Stomach smooth muscle (tissue), 2 donors: ENCODE measurements around the gene PLEKHA4.
"Not testable (repeated sequence)": the region's sequence is repeated elsewhere in the genome, so short reads cannot be mapped to it uniquely, and the experiment has no call there.

Experiments used
- H3K27ac ChIP-seq: one replicate; pipeline ENCODE4 v1.7.0; 2013; ENCODE audit warnings: mild to moderate bottlenecking, low read length, inconsistent platforms
- H3K27me3 ChIP-seq, 2 donors: one replicate each; pipeline ENCODE4 v1.7.0; 2013; ENCODE audit warnings: low read length in 2 of 2; ENCODE audit not compliant: insufficient read depth in 2 of 2, control insufficient read depth in 1 of 2
- H3K36me3 ChIP-seq, 2 donors: one replicate each; pipeline ENCODE4 v1.7.0; 2013; ENCODE audit warnings: low read length in 2 of 2; ENCODE audit not compliant: control insufficient read depth in 2 of 2, insufficient read depth in 2 of 2
- H3K4me1 ChIP-seq: one replicate; pipeline ENCODE4 v1.7.0; 2013; ENCODE audit warnings: low read length; ENCODE audit not compliant: control insufficient read depth, insufficient read depth
- H3K4me3 ChIP-seq, 2 donors: one replicate each; pipeline ENCODE4 v1.7.0; 2013; ENCODE audit warnings: low read length in 2 of 2
- H3K9ac ChIP-seq, 2 donors: one replicate each; pipeline ENCODE4 v1.7.0; 2013; ENCODE audit warnings: low read length in 2 of 2, mild to moderate bottlenecking in 1 of 2
- H3K9me3 ChIP-seq, 2 donors: one replicate each; pipeline ENCODE4 v1.7.0; 2013; ENCODE audit warnings: low read length in 2 of 2; ENCODE audit not compliant: control insufficient read depth in 2 of 2
- donor health status: healthy.
- donor health status: Pancreatic carcinoma.

Gene PLEKHA4

DNA sequence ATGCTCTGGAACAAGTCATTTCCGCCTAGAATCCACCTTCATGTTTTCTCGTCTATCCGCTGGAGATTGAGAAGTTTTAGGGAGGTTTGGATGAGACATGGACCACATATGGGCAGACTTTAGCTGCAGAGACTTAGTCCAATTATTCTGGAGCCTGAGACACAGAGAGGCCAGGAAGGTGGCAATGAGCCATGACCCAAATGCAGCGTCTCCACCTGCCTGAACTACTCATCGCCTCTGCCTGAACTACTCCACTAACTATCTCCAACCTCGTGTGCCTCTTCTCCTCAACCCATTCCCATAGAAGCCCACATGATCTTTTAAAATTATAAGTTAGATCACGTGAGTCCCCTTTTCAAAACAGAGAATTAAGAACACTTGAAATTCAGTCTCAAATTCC is 5.6 kb downstream of the PLEKHA4 start:
- Histone ChIP-seq H3K36me3 (peaks cover 0 to 2% of the 10 kb centered on the region in 2 donors), H3K27ac (no peak overlapping the region), H3K4me3 (no peak overlapping the region), H3K4me1 (peaks cover 15% of the 10 kb centered on the region), H3K9me3 (no peaks in the 10 kb centered on the region), H3K9ac (no peak overlapping the region), H3K27me3 (no peaks in the 10 kb centered on the region)

- H3K4me3 ChIP-seq = no peak overlapping the region
Measured at GRCh38 chr19:48861313-48861712, 7.1 kb downstream of the PLEKHA4 start.

DNA sequence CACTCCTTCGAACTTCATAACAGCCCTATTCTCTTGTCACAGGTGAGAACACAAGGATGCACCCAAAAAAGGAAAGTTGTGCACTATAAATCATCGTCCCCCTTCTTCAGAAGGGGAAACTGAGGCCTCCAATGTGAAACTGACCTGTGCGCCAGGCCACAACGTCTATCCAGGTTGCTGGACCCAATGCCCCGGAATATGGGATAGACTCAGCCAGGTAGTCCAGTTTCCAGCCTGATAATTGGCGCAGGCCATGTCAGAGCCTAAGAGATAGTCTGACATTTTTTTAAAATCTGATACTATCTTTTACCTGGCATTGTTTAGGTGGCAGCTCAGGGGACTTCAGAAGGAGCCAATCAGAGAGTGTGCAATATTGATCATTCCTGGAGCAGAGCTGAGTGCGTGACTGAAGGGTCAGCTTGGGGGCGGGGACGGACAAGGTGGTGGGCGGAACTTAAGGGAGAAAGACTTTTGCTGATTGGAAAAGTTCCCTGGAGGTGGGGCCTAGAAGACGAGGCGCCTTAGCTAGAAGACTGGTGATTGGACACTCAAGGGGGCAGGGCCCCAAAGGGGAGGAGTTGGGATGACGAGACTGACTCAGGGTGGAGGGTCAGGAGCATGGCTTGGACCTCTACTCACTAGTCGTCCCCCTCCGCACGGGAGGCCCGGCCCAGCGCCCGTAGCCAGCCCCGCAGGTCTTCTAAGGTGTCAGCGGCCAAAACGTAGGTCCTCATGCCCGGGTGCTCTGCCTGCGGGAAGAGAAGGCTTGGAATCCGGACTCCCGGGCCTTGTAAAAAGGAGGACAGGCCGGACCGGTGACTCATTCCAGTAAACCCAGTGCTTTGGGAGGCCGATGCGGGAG is 8.5 kb downstream of the PLEKHA4 start:
- Histone ChIP-seq H3K27me3 (no peaks in the 10 kb centered on the region), H3K4me1 (no peaks in the 10 kb centered on the region), H3K36me3 (peaks cover 0 to 2% of the 10 kb centered on the region in 2 donors), H3K9me3 (no peaks in the 10 kb centered on the region), H3K4me3 (no peak overlapping the region), H3K27ac (no peak overlapping the region), H3K9ac (no peak overlapping the region)

More at GRCh38 chr19:48861313-48861712, 7.1 kb downstream of the PLEKHA4 start:
- H3K36me3 ChIP-seq = peaks cover 0 to 2% of the 10 kb centered on the region in 2 donors
- peaks cover 2% of the 10 kb centered on the region for H3K4me1 ChIP-seq
- no peak overlapping the region for H3K9ac ChIP-seq
- no peak overlapping the region for H3K27ac ChIP-seq
- H3K27me3 ChIP-seq = no peaks in the 10 kb centered on the region
- no peaks in the 10 kb centered on the region for H3K9me3 ChIP-seq

DNA sequence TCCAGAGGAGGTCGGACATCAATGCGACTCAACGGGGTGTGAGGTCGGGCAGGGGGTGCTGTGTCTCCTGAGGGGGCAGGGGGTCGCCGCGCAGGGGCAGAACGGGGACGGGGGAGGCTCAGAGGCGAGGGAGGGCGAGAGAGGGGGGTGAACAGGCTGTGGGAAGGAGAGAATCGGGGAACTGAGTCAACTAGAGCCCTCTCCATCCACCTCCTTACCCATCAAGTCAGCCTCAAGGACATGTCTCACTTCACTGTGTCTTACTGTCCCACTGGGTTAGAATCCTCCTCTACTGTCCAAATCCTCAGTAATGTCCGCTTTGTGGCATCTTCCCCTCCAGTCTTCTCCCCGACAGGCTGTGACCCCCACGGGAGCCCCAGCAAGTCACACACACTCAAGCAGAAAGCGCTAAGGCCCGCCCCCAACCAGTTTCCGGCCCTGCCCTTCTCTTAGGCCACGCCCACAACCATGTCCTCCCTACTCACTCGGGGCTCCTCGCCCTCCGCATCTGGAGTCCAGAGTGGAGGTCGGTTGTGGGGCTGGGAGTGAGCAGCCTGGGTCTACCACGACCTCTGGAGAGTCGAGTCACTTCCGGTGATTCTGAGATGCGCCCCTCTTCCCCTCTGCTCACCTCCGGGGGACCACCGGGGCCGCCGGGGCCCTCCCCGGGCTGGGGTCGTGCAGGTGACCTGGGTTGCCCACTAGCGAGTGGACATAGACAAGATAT is 9.3 kb downstream of the PLEKHA4 start:
- H3K27ac ChIP-seq = no peak overlapping the region

GRCh38 chr19:48856921-48857320 is 11.5 kb downstream of the PLEKHA4 start:
- no peaks in the 10 kb centered on the region for H3K9me3 ChIP-seq
- no peak overlapping the region for H3K9ac ChIP-seq
- peaks cover 0 to 3% of the 10 kb centered on the region in 2 donors for H3K36me3 ChIP-seq
- H3K4me1 ChIP-seq = no peaks in the 10 kb centered on the region
- H3K27me3 ChIP-seq = no peaks in the 10 kb centered on the region
- no peak overlapping the region for H3K27ac ChIP-seq
- H3K4me3 ChIP-seq = no peak overlapping the region

More for the DNA sequence above, 9.3 kb downstream of the PLEKHA4 start:
- Histone ChIP-seq H3K4me3 (no peak overlapping the region), H3K36me3 (no peaks in the 10 kb centered on the region), H3K9ac (no peak overlapping the region), H3K4me1 (no peaks in the 10 kb centered on the region), H3K27me3 (no peaks in the 10 kb centered on the region), H3K9me3 (no peaks in the 10 kb centered on the region)

DNA sequence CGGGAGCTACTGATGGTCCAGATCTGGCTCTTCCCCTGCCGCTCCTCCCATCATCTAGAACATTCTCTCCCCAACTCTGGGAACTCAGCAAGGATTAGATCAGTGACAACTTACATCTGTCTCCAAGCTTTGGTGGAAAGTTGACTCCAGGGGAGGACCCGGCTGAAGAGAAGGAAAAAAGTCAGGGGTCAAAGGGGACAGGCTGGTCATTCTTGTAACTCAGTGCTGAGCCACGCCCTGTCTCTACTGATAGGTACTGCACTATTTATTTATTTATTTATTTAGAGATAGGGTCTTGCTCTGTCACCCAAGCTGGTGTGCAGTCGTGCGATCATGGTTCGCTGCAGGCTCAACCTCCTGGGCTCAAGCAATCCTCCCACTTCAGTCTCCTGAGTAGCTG is 14.3 kb downstream of the PLEKHA4 start:
- Histone ChIP-seq H3K4me3 (no peak overlapping the region), H3K27ac (no peak overlapping the region), H3K27me3 (no peaks in the 10 kb centered on the region), H3K36me3 (peaks cover 0 to 3% of the 10 kb centered on the region in 2 donors), H3K9ac (no peak overlapping the region), H3K9me3 (no peaks in the 10 kb centered on the region), H3K4me1 (no peaks in the 10 kb centered on the region)

GRCh38 chr19:48853483-48853882 is 14.9 kb downstream of the PLEKHA4 start:
- peaks cover 0 to 3% of the 10 kb centered on the region in 2 donors for H3K36me3 ChIP-seq
- no peak overlapping the region for H3K27ac ChIP-seq
- no peak overlapping the region for H3K4me3 ChIP-seq
- no peak overlapping the region for H3K9ac ChIP-seq
- H3K4me1 ChIP-seq = no peaks in the 10 kb centered on the region
- H3K9me3 ChIP-seq = no peaks in the 10 kb centered on the region
- H3K27me3 ChIP-seq = no peaks in the 10 kb centered on the region

DNA sequence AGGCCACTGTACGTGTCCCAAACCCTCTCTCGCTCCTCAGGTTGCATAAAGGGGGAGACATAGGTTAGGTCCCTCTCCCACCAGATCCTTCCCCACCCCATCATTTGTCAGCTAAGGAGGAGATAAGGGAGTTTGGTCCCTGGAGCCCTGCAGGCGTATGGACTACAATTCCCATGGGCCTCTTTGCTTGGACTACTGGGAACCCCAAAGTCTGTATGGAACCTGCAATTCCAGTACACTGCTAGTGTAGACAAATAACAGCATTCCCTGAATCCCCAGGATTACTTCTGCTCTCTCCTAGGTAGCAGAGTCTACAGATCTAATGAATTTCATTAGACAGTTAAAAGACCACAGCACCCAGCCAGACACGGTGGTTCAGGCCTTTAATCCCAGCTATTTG is 16.1 kb downstream of the PLEKHA4 start:
- H3K27me3 ChIP-seq = no peaks in the 10 kb centered on the region
- H3K36me3 ChIP-seq = peaks cover 0 to 3% of the 10 kb centered on the region in 2 donors
- H3K4me1 ChIP-seq = no peaks in the 10 kb centered on the region

DNA sequence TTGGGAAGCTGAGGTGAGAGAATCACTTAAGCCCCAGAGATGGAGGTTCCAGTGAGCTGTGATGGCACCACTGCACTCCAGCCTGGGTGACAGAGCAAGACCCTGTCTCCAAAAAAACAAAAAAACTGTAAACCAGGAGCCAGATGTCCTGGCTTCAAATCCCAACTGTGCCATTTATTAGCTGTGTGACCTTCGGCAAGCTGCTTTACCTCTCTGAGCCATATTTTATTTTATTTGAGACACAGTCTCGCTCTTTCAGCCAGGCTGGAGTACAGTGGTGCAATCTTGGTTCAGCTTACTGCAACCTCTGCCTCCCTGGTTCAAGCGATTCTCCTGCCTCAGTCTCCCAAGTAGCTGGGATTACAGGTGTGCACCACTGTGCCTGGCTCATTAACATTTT is 21.8 kb downstream of the PLEKHA4 start:
- H3K36me3 ChIP-seq, H3K9me3 ChIP-seq, H3K4me3 ChIP-seq, H3K4me1 ChIP-seq, H3K27ac ChIP-seq, H3K27me3 ChIP-seq, H3K9ac ChIP-seq: not testable (repeated sequence)

More for the DNA sequence above, 16.1 kb downstream of the PLEKHA4 start:
- Histone ChIP-seq H3K9me3 (no peaks in the 10 kb centered on the region), H3K9ac (no peak overlapping the region), H3K4me3 (no peak overlapping the region), H3K27ac (no peak overlapping the region)

GRCh38 chr19:48845384-48845783 is 23.0 kb downstream of the PLEKHA4 start:
- H3K9me3 ChIP-seq = no peaks in the 10 kb centered on the region
- H3K4me1 ChIP-seq = no peaks in the 10 kb centered on the region
- H3K27me3 ChIP-seq = no peaks in the 10 kb centered on the region
- peaks cover 0 to 6% of the 10 kb centered on the region in 2 donors for H3K36me3 ChIP-seq
- H3K27ac ChIP-seq = no peak overlapping the region
- H3K9ac ChIP-seq = no peak overlapping the region
- no peak overlapping the region for H3K4me3 ChIP-seq

- H3K9ac ChIP-seq = no peak overlapping the region
- peaks cover 0 to 6% of the 10 kb centered on the region in 2 donors for H3K36me3 ChIP-seq
- H3K27ac ChIP-seq = no peak overlapping the region
- no peak overlapping the region for H3K4me3 ChIP-seq
- no peaks in the 10 kb centered on the region for H3K27me3 ChIP-seq
- no peaks in the 10 kb centered on the region for H3K9me3 ChIP-seq
- no peaks in the 10 kb centered on the region for H3K4me1 ChIP-seq
Measured at GRCh38 chr19:48844472-48844871, 23.9 kb downstream of the PLEKHA4 start.
